RPMI8226 (cell line): ENCODE data around the gene STX3.
"Not testable (repeated sequence)": the region's sequence is repeated elsewhere in the genome, so short reads cannot be mapped to it uniquely, and the experiment has no call there.

ENCODE experiments used
- DNase-seq: peaks from one replicate; pipeline ENCODE4 v3.0.0-alpha.2; 2015

The STX3 gene

DNA sequence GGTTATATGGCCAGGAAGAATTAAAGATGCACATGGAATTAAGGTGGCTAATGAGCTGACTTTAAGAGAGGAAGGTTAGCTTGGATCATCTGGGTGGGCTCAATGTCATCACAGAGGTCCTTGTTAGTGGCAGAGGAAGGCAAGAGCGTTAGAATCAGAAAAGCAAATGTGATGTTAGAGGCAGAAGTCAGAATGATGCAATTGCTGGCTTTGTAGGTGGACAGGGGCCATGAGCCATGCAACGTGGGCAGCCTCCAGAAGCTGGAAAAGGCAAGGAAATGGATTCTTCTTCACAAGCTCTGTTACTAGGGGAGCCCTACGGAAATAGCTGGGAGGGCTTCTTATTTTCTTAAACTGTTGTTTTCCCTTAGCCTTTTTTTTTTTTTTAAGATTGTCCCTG, 92.5 kb downstream of the STX3 start:
- no peak for DNase-seq

DNA sequence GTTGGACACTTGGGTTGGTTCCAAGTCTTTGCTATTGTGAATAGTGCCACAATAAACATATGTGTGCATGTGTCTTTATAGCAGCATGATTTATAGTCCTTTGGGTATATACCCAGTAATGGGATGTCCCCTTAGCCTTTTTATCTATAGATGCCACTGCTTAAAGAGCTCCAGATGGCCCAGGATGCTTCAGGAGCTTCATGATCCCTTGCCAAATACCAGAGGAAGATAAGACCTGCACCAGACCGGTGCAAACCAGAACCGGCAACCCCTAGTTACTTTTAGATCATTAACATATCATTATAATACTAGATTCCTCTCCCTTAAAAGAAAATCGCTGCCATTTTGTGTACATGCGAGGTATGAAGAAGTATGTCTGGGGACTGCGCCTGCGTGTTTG, 93.3 kb downstream of the STX3 start:
- not testable (repeated sequence) for DNase-seq

DNA sequence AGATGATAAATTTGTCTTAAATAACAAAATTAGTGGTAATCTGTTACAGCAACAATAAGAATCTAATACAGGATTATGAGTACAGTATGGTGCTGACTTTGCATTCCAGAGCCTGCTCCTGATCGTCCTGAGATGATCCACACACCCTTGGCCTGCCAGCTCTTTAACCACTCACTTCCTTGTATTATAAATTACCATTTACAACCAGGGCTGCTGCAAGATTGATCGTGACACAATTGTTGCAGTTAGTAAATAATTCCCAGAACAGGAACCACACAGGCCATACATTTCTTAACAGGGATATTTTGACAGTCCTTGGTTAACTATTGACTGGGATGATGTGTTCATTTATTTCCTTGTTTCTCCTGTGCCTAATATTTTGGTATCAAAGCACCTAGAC, 94.0 kb downstream of the STX3 start:
- no peak for DNase-seq

- not testable (repeated sequence) for DNase-seq
Observed at GRCh38 chr11:59849551-59849950, 94.4 kb downstream of the STX3 start.

DNA sequence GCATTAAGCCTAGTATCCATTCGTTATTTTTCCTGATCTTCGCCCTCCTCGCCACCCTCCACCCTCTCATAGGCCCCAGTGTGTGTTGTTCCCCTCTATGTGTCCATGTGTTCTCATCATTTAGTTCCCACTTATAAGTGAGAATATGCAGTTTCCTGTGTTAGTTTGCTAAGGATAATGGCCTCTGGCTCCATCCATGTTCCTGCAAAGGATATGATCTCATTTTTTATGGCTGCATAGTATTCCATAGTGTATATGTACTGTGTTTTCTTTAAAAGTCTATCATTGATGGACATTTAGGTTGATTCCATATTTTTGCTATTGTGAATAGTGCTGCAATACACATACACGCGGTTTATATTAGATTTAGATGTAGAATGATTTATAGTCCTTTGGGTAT, 96.2 kb downstream of the STX3 start:
- DNase-seq, result not testable (repeated sequence)

DNA sequence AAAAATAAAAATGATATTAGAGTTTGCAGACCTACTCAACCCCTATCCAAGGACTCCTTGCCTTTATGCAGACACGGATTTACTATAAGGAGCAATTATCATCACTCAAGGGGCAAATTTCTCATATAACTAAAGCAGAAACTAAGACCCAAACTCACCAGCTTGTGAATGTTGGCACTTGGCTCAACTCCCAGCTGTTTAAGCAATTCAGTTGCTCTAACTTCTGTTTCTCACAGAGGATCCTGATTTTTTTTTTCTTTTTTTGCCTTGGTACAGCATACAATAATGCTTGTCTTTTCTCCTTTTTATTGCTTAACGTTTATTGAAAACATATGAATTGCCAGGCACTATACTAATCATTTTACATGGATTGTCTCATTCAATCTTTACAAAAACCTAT, 99.7 kb downstream of the STX3 start:
- DNase-seq, result no peak
